HG02884 (cell line): Measurements from ENCODE around the gene RFXAP.

Source experiments
- ATAC-seq: cut with Tn5 transposase; IDR thresholded peaks from one replicate; pipeline ENCODE4 v1.9.1; 2021; ENCODE audit warnings: mild to moderate bottlenecking, moderate library complexity; ENCODE audit not compliant: unreplicated experiment

Gene RFXAP

DNA sequence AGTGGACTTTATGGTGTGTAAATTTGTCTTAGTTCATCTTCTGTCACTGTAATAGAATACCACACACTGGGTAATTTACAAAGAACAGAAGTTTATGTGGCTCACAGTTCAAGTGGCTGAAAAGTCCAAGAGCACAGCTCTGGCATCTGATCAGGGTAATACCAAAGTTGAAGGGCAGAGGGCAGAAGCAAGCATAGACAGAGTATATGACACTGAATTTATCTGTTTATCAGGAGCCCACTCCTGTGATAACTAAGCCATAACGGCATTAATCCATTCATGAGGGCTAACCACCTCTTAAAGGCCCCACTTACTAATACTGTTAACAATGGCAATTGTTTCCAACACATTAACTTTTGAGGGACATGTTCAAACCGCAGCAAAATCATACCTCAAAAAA is 4.0 kb upstream of the RFXAP start:
- no peak for ATAC-seq

DNA sequence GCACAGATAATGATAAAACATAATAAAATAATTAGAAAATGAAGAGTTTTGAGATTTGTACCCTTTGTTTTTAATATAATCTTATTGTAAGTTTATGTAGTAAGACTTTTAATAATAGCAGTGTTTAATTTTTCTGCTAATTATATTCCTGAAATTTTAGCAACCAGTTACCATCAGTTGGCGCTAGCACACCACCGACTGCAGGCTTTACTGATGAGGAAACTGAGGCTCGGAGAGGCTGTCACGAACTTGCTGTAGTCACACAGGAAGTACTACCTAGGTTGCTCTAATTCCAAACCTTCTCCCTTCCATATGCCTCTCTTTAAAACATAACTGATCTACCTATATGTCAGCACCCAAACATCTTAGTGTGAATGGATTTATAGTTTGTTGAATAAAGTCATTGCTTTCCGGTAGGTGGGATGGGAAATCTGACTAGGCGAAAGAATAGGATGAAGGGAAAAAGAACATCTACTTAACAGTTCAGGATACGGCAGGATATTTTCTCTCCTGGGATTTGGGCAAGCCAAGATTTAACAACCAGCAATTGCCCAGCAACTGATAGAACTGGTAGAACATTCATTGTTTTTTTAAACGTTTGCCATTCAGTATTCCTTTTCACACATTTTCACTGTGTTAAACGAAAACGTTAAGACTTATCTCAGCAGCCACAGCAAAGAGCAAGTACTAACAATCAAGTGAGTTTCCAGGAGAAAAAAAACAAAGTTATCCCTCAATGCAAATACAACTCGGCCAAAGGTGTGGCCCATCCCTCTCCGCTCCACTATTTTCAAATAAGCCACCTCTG is 822 bp upstream of the RFXAP start:
- peak; percentile 0 for ATAC-seq

DNA sequence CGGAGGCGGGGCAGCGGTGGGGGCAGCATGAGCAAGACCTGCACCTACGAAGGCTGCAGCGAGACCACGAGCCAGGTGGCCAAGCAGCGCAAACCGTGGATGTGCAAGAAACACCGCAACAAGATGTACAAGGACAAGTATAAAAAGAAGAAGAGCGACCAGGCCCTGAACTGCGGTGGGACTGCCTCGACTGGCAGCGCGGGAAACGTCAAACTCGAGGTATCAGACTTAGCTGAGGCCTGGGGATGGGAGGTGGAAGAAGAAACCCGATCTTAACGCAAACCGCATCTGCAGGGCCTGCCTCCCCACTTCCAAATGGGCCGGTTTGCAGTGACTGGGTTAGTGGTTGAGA is 693 bp downstream of the RFXAP start:
- peak; percentile 5 for ATAC-seq

DNA sequence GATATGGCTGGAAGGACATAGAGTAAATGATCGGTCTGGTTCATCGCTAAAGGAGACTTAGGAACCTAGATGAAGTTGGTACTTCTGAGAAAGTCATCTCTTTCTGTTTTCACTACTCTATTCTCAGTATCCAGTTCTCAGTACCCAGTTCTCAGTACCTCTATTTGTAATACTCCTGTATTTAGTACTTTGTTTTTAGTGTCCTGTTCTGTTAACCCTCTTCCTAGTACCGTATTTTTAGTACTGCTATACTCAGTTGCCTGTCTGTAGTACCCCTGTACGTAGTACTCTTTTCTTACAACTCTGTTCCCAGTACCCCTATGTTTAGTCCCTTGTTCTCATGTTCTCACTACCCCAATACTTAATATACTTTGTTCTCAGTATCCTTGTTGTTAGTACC is 1.2 kb downstream of the RFXAP start:
- peak; percentile 32 for ATAC-seq

DNA sequence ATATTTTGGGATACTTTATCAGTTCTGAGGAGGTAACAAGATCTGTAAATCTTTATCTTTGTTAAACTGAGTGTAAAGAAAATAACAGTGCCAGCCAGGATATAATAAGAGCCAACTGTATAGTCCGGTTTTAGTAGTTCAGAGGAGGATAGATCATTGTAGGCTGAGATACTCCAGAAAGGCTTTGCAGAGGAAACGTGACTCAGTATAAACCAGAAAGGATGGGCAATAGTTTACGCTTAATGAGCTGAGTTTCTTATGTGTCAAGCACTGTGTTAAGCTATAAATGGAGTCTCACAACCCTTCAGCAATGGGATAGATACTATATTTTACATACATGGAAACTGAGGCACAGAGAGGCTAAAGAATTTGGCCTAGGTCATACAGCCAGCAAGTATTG is 3.8 kb downstream of the RFXAP start:
- no peak for ATAC-seq

DNA sequence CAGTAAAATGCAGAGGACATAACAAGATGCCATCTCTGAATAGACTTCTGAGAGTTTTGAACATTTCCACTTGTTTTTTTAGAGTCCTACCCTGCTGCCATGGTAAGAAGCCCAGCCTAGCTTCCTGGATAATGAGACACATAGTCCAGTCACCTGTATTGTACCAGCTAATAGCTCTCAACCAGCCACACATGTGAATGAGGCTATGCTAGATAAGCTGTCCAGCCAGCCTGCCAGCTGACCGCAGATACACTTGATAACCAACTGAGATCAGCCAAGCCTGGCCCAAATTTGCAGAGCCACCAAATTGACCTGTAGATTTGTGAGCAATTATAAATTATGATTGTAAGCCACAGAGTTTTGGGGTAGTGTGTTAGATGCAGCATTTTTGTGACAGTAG is 10.7 kb downstream of the RFXAP start:
- no peak for ATAC-seq

DNA sequence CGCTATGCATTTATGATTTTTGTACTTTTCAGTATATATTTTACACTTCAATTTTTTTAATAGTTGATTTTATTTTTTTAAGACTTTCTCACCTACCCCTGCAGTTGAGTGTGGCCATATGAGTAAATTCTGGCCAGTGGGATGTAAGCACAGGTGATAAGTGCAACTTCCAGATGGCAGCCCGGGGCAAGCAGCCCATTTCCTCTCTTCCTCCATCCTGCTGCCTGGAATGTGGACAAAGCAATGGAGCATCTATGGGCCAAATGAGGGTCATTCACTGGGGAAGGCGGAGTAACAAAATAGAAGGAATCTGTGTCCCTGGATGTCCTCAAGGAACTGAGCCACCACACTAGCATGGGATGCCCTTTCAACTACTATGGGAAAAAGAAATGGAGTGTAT is 12.3 kb downstream of the RFXAP start:
- ATAC-seq = no peak

DNA sequence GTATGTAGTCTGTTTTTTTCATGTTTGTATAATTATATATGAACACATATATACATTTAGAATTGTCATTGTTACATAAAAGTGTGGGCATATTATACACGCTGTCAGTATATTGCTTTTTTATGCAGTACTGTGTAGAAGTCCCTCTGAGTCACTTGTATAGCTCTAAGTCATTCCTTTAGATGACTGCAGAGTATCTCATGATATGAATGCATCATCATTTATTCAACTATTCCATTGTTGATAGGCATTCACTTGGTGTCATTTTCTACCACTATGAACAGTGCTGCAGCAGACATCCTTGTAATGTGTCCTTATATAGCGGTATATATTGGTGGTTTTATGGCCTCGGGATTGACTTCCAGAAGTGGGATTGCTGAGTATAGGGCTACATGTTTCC is 15.3 kb downstream of the RFXAP start:
- ATAC-seq = no peak

DNA sequence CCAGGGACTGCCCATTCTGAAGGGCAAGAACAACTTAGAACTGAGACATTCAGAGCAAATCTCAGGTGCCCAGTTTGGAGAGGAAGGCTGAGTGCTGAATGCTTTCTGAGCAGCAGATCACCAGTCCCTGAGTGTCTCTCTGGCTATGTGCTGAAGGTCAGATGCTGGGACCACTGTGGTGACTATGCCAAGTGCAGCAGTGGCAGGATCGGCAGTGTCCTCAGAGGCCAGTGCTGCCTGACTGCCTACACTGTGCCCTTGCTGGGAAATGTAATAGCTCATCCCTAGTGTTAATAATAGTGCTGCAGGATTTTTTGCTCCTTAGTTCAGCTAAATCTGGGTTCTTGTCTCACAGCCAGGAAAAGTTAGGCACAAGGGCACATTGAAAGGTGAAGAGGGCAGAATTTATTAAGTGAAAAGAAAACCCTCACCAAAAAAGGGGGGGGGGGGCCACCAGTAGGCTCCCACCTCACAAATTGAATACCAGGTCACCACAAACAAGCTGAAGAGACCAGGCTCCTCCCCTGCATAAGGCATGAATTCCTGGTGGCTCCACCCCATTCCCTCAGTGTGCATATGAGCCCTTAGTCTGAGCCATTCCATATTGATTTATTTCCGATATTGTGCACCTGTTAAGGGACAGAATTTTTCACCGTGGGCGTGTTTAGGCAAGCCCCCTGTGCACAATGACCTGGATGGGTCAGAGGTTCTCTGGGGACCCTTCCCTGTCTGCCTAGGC is 18.5 kb downstream of the RFXAP start:
- ATAC-seq = no peak

DNA sequence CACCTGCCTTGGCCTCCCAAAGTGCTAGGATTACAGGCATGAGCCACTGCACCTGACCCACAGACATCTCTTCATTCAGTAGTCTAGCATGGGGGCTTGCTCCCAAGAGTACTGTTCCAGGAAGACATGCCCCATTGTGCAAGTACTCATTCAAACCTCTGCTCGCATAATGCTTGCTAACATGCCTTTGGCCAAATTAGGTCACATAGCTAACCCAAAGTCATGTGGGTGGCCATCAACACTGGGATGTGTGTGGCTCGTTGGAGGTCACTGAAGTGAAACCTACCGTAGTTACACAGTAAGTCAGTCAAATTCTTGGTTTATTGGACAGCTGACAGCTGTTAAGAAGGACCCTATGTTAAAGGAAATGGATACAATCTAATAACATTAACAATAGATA is 20.3 kb downstream of the RFXAP start:
- no peak for ATAC-seq

DNA sequence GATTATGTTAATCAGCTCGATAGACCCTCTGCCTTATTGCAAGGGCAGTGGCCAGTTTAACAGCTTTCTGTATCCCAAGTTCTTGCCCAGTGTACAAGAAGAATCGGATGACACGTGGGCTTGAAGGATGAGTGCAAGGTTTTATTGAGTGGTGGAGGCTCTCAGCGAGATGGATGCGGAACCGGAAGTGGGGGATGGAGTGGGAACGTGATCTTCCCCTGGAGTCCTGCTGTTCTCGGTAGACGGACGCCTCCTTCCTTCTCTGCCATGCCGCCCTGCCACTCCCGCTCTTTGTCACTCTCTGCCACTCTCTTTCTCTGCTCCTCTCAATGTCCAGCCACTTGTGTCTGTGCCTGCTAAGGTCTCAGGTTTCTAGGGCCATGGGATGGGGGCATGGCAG is 21.0 kb downstream of the RFXAP start:
- no peak for ATAC-seq

DNA sequence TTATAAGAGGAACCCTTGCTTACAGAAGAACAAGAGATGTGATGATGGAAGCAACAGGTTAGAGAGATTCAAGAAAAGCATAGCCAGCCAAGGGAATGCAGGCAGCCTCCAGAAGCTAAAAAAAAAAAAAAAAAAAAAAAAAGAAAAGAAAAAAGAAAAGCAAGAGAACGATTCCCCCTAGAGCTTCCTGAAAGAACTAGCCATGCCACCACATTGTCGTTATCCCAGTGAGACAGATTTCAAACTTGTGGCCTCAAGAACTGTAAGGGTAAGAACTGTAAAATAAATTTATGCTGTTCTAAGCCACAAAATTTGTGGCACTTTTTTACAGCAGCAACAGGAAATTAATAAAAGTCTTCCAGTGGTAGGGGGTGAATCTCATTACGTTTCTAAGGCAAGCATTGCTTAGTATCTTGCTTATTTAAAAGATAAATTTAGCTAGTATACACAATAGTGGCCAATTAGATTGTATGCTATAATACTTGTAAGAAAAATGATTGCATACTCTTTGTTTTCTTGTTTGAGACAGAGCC is 21.8 kb downstream of the RFXAP start:
- no peak for ATAC-seq

DNA sequence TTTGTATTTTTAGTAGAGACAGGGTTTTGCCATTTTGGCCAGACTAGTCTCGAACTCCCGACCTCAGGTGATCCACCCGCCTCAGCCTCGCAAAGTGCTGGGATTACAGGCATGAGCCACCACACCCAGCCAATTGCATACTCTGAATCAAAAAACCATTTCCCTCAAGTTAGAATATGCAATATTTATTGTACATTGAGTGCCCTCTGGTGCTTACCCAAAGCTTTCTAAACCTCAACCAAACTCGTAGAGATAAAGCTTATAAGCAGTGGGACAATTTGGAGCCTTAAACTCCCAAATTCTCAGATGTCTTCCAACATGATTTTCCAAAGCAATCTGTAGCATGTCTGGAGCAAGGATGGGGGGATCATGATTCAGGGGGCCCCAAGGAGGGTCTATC is 22.4 kb downstream of the RFXAP start:
- ATAC-seq = no peak

DNA sequence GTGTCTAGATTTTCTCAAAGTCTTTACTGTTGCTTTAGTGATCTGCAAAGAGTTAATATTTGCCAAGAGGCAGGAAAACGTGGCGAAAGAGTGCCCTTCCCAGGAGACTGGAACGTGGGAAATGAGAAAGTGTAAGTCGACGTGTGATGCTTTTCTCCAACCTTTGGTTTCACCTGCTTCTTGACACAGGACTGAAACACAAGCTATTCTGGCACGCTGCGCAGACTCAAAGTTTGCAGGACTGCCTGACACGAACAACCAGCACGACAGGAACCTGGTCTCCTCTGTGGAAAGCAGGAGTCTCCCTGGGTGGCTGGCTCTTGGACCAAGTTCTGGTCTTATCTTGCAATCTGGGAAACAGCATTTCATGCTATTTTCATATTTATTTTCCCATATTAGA is 28.6 kb downstream of the RFXAP start:
- no peak for ATAC-seq

DNA sequence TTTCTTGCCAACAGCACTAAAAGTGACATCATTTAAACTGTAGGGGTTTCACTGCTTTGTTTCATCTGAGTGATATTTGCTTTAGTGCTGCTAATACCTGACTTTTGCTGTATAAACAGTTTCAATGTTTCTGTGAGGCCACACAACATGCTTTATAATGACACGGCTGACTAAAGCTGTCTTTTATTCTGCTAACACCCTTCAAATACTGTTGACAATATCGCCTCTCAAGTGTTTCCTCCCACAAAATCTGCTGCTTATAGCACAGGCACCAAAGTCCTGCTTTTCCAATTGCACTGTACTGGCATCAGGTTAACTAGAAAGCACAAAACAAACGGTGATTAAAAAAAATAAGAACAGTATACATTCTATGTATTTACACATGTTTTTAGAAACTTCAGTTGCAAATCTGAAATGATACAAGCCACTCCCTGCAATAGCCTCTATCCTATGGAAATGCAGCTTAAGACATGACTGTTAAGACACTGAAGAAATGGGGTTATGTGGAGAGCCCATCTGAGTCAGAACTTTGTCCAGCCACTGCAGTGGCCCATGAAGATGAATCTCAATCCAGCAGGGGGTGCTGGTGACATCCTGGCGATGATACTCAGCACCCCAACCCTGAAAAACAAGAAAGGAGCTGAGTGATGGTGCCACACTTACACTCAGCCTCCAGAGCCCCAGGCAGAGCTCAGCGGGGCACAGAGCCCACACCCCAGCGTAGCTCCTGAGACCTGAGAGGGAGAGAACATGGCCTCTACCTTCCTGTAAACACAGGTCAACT is 29.4 kb downstream of the RFXAP start:
- peak; percentile 43 for ATAC-seq

DNA sequence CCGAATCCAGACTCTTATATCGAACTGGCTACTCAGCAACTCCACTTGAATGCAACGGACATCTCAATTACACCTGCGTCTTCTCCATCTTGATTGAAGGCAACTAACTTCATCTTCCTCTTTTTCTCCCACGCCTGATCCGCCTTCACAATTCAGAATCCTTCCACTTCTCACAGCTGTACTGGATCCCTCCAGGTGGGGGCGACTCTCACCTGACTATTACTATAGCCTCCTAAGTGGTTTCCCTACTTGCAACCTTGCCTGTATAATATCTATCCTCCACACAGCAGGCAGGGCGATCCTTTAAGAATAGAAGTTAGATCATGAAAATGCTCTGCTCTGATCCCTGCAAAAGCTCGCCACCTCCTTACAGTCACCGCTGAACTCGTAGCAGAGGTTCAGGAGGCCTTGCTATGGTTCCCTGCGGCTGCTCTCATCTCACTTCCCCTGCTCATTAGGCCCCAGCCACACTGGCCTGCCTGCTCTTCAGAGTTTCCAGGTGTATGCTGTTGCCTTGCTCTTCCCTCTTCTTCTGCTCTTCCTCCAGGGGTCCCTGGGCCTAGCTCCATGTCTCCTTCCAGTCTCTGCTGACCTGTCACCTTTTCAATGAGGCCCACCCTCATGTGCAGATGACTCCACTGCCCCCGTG is 31.9 kb downstream of the RFXAP start:
- ATAC-seq = no peak

DNA sequence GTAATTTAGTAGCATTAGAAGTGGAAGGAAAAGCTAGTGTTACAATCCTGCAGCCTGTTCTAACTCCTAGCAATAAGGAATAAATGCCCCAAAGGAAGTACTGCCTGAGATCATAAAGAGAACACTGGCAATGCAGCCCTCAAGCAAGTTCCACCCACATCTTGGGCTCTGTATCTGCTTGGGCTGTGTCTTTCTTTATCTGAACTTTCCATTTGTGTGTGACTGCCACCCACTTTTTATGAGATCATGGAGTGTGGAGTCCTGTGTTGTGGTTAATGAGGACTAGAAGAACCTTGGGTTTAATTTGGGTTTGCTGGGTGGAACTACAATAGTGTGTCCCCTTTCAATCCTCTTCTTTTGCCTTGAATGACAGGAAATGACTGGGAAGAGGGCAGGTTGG is 38.2 kb downstream of the RFXAP start:
- no peak for ATAC-seq

DNA sequence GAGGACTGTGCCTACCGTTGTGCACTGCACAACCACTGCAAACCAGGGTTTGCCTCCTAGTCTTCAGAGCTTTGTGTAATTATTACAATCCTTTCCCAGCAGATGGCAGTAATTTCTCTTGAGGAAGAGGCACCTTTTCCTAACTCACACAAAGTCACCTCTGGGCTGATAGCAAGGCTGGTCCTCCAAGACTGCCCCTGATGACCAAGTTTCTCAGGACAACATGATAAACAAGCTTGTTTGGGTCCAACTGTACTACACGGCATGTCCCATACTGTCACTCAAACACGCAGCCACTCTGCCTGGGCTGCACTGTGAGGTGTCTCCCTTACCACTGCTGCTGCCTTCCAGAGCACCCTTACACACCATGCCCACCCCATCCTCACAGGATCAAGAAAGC is 39.3 kb downstream of the RFXAP start:
- peak; percentile 63 for ATAC-seq

DNA sequence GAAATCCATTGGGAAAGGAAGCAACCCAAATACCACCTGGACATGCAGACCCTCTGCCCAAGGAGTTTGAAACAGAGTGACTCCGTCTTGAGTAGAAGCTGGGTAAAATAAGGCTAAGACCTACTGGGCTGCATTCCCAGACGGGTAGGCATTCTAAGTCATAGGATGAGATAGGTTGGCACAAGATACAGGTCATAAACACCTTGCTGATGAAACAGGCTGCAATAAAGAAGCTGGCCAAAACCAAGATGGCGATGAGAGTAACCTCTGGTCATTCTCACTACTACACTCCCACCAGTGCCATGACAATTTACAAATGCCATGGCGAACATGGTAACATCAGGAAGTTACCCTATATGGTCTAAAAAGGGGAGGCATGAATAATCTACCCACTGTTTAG is 40.2 kb downstream of the RFXAP start:
- ATAC-seq = no peak

DNA sequence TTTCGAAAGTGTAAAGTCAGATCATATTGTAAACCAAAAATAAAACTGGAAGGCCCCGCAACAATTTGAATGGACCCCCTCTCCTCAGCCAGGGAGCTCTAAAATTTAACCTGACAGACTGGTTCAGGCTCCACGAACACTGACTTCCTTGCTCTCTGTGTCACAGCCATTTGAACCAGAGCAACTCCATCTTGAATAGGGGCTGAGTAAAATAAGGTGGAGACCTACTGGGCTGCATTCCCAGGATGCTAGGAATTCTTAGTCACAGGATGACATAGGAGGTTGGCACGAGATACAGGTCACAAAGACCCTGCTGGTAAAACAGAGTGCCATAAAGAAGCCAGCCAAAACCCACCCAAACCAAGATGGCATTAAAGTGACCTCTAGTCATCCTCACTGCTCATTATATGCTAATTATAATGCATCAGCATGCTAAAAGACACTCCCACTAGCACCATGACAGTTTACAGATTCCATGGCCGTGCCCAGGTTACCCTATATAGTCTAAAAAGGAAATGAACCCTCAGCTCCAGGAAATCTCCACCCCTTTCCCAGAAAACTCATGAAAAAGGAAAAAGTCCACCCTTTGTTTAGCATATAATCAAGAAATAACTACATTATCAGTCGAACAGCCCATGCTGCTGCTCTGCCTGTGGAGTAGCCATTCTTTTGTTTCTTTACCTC is 43.1 kb downstream of the RFXAP start:
- no peak for ATAC-seq

DNA sequence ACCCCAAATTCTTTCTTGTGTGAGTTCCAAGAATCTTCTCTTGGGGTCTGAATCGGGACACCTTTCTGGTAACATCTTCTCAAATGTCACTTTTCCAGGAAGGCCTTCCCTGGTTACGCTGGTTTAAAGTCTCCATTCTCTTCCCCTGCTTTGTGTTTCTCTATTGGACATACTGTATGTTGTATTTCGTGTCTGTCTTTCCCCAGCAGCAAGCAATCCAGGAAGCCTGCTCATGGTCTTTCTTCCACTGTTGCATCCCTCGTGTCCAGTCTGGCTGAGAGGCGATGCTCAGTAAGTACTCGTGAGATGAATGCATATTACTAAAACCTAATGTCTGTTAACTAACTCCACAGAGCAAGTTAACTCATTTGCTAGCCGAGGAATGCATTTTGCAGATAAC is 43.7 kb downstream of the RFXAP start:
- no peak for ATAC-seq
